IPS-15b (cell line): ENCODE data around the gene CAPN2.

Source experiments
- H3K27me3 ChIP-seq: one replicate; pipeline ENCODE4 v1.6.1; 2013; ENCODE audit warnings: low read length; ENCODE audit not compliant: control insufficient read depth, insufficient read depth
- H3K36me3 ChIP-seq: one replicate; pipeline ENCODE4 v1.6.1; 2013; ENCODE audit warnings: low read length; ENCODE audit not compliant: control insufficient read depth, insufficient read depth
- H3K4me1 ChIP-seq: one replicate; pipeline ENCODE4 v1.6.1; 2013; ENCODE audit warnings: mild to moderate bottlenecking, low read length; ENCODE audit not compliant: control insufficient read depth, insufficient read depth
- H3K4me3 ChIP-seq: one replicate; pipeline ENCODE4 v1.5.1; 2013; ENCODE audit warnings: low read depth, low read length
- H3K9ac ChIP-seq: one replicate; pipeline ENCODE4 v1.6.1; 2013; ENCODE audit warnings: low read depth, mild to moderate bottlenecking, low read length
- H3K9me3 ChIP-seq: one replicate; pipeline ENCODE4 v1.6.1; 2013; ENCODE audit warnings: mild to moderate bottlenecking, low read length; ENCODE audit not compliant: control insufficient read depth, insufficient read depth

The CAPN2 gene

DNA sequence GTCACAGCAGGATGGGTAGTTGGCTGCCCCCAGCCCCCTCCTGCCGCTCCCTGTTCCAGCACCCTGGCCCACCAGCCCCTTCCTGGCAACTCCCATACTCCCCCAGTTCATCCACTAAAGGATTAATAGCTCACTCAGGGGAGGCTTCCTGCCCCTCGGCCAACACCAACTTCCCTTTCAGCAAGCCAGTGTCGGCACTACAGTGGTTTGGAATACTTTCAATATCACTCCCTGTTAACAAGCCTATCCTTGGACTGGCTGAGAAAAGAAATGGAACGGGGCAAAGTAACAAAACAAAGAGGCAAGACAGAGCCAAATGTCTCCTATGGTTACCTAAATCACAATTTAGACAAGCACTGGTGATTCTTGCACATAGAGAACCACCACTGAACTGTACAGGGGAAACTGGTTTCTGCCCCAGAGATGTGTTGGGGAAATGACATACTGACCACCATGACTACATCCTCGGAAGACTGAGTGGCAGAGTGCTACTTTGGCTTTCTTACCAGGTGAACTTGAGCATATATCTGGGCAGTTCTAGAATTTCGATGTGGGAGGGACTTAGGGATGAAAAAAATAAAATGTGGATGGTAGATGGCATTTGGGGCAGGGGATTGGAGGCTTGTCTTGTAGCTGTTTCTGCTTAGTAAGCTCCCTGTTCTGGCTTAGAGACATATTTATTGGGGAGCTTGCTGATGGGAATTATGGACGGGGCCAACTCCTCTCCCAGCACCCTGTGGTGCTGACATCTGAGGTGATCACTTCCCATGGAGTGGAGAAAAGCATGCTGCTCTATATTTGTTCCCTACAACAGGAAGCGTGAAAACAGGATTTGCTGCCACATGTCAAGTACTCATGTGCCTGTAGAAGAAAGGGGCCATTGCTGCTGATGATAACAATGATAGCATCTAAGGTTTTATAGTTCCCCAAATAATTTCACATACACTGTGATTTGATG is 7.1 kb upstream of the CAPN2 start:
- peaks cover 8% of the 10 kb centered on the region for H3K4me1 ChIP-seq

DNA sequence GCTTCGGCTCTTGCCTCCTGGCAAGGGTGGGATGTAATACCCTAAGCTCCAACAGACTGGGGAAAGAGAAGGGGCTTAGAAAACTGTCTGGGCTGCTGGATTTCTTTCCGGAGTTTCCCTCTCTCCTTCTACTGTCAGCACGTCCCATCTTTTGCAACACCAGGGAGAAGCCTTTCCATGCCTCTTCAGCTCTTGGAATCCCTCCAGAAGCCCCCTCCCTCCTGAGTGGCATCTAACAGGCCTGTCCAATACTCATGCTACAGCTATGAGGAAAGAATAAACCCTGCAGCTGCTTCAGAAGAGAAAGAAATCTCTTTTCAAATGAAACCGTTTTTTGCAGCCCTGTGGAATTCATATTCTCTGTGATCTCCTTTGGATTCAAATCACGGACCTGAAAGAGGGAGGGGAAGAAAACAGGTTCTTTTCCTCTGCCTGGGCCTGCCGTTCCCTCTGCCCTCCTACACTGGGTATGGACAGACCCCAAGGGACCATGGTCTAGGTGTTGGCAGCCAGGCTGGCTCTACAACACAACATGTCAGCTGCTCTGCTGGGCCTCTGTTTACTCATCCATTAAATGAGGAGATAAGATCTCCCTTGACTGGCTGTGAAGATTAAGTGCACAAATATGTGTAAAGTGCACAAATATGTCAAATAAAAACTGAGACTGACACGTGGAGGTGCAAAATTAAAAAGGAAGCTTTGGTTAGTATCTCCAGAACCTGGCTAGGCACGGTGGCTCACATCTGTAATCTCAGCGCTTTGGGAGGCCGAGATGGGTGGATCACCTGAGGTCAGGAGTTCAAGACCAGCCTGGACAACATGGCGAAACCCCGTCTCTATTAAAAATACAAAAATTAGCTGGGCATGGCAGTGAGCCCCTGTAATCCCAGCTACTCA is 6.0 kb upstream of the CAPN2 start:
- peaks cover 8% of the 10 kb centered on the region for H3K4me1 ChIP-seq
- H3K36me3 ChIP-seq = no peaks in the 10 kb centered on the region
- peaks cover 5% of the 10 kb centered on the region for H3K27me3 ChIP-seq
- H3K9ac ChIP-seq = no peak overlapping the region
- no peak overlapping the region for H3K4me3 ChIP-seq
- H3K9me3 ChIP-seq = no peaks in the 10 kb centered on the region

More for the DNA sequence above, 7.1 kb upstream of the CAPN2 start:
- no peaks in the 10 kb centered on the region for H3K27me3 ChIP-seq
- H3K9ac ChIP-seq = no peak overlapping the region
- no peaks in the 10 kb centered on the region for H3K9me3 ChIP-seq
- no peak overlapping the region for H3K4me3 ChIP-seq
- no peaks in the 10 kb centered on the region for H3K36me3 ChIP-seq

DNA sequence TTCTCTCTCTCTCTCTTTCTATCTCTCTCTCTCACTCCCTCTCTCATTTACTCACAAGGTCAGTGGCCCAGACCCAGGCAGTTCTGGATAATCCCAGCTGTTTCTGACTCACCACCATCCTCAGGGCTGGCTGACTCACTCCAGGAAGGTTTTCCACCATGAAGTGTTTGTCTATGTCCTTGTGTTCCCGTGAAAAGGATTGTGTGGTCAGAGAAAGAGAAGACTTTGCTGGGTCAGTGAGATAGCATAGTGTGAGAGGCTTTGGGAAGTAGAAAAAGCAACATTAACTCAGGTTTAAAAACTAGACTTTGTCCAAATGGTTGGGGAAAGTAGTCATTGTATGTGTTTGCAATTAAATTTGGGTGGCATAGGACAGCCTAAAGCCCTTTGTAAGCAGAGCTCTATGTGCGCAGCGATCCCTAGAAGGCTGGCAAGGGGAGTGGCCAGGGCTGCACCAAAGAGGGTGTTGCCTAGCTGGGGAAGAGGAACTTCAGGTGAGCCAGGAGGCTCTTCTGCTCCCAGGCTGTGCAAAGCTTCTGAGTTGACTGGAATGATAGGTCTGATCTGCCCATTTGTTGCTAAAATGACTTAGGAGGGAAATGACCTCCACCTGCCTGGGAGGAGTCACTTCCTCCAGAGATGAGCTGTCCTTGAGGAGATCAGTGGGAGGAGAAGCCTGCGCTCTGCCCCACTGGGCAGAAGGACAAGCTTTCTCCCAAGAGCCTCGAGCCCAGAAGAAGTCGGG is 4.9 kb upstream of the CAPN2 start:
- Histone ChIP-seq H3K36me3 (no peaks in the 10 kb centered on the region), H3K4me3 (no peak overlapping the region), H3K9ac (no peak overlapping the region), H3K4me1 (peaks cover 8% of the 10 kb centered on the region), H3K27me3 (peaks cover 8% of the 10 kb centered on the region), H3K9me3 (no peaks in the 10 kb centered on the region)

DNA sequence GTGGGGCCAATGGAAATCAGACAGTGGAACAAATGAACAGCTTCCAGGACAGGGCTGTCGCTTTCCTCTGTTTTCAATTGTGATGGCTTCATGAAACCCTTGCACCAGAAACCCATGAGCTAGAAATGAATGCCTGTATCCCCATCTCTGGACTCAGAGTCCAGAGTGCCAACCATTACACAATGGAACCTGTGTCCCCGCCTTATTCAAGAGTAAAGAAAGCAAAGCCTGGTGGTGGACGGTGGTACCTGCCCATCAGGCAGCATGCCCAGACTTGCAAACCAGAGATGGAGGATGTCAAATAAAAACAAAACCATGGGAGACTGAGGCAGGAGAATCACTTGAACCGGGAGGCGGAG is 4.4 kb upstream of the CAPN2 start:
- Histone ChIP-seq H3K9ac (no peak overlapping the region), H3K9me3 (no peaks in the 10 kb centered on the region), H3K36me3 (no peaks in the 10 kb centered on the region), H3K27me3 (peaks cover 9% of the 10 kb centered on the region), H3K4me3 (no peak overlapping the region), H3K4me1 (peaks cover 8% of the 10 kb centered on the region)

DNA sequence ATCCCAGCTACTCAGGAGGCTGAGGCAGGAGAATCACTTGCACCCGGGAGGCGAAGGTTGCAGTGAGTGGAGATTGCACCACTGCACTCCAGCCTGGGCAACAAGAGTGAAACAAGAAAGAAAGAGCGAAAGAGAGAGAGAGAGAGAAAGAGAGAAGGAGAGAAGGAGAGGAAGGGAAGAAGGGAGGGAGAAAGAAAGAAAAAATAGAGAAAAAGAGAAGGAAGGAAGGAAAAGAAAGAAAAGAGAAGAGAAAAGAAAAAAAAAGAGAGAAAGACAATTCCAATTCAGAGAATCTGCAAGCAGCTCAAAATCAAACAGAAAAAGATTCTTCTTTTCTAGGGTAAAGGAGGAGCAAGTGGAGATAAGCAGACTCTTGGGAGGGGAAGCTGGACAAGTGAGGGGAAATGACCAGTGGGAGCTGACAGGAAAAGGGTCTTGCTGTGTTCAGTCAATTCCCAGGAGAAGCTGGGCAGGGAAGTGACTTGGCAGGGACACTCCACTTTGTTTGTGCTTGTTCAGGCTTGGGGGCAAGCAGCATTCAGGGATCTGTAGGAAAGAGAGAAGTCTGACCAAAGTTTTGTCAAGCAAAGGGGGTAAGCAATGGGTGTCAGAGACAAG is 3.6 kb upstream of the CAPN2 start:
- no peak overlapping the region for H3K4me3 ChIP-seq
- H3K36me3 ChIP-seq = no peaks in the 10 kb centered on the region
- H3K27me3 ChIP-seq = peaks cover 16% of the 10 kb centered on the region
- H3K4me1 ChIP-seq = peaks cover 13% of the 10 kb centered on the region
- H3K9me3 ChIP-seq = no peaks in the 10 kb centered on the region
- H3K9ac ChIP-seq = no peak overlapping the region

DNA sequence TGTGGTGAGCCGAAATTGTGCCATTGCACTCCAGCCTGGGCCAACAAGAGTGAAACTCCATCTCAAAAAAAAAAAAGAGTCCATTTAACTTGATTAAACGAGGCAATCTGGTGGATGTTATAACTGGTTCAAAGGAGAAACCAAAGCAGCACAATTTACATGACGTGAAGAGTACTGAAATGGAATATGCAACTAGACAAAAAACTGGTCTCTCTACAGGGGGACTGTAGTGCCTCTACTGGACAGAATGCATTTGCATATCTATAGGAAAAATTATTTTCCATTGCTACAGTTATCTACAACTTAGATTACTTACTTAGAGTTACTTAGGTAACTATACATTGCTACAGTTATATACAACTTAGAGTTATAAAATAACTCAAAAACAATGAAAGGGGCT is 2.7 kb upstream of the CAPN2 start:
- no peaks in the 10 kb centered on the region for H3K36me3 ChIP-seq
- H3K9me3 ChIP-seq = no peaks in the 10 kb centered on the region
- no peak overlapping the region for H3K9ac ChIP-seq
- H3K4me1 ChIP-seq = peaks cover 14% of the 10 kb centered on the region
- H3K4me3 ChIP-seq = no peak overlapping the region
- H3K27me3 ChIP-seq = peaks cover 24% of the 10 kb centered on the region

DNA sequence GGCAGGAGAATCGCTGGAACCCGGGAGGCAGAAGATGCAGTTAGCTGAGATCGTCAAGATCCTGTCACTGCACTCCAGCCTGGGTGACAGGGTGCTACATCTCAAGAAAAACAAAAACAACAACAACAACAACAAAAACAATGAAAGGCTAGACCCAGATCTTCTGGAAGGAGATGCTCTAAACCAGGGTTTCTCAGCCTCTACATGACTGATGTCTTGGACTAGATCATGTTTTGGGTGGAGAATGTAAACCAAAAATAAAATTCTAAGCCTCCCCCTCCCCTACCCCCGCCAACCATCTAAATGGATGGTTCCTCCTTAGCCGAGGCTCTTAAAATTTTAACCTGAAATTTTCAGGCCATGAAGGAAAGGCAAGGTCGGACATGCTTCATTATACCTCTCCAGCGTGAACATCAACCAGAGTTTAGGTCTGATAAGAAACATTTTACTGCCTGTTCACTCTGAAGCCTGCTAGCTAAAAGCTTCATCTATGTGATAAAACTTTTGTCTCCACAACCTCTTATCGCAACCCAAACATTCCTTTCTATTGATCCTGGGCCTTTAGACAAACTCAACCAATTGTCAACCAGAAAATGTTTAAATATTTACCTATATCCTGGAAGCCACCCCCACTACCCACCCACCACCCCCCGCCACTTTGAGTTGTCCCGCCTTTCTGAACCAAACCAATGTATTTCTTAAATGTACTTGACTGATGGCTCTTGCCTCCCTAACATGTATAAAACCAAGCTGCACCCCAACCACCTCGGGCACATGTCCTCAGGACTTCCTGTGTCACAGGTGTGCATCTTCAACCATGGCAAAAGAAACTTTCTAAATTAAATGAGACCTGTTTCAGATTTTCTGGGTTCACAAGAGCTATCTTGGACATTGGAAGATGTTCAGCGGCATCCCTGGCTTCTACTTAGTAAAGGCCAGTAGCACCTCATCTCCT is 1.9 kb upstream of the CAPN2 start:
- H3K4me3 ChIP-seq = no peak overlapping the region
- no peaks in the 10 kb centered on the region for H3K36me3 ChIP-seq
- no peak overlapping the region for H3K9ac ChIP-seq
- peaks cover 15% of the 10 kb centered on the region for H3K4me1 ChIP-seq
- no peaks in the 10 kb centered on the region for H3K9me3 ChIP-seq
- peaks cover 31% of the 10 kb centered on the region for H3K27me3 ChIP-seq

DNA sequence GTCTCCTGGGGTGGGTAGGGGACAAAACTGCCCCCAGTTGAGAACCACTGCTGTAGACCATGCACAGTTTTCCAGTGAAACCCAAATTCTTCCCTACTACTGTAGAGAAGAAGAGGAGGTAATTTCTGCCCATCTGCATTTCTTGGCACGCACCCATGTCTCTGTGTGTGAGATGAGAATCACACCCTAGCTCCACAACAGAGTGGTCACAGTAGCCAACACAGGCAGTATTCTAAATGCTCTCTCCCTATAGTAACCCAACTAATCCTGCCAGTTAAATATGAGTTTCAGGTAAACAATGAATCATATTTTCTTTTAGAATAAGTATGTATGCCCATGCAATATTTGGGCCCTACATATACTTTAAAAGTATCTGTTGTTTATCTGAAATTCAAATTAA is 1.2 kb upstream of the CAPN2 start:
- H3K36me3 ChIP-seq = no peaks in the 10 kb centered on the region
- H3K4me3 ChIP-seq = no peak overlapping the region
- peaks cover 38% of the 10 kb centered on the region for H3K27me3 ChIP-seq
- H3K4me1 ChIP-seq = peaks cover 16% of the 10 kb centered on the region
- no peak overlapping the region for H3K9ac ChIP-seq
- H3K9me3 ChIP-seq = no peaks in the 10 kb centered on the region

DNA sequence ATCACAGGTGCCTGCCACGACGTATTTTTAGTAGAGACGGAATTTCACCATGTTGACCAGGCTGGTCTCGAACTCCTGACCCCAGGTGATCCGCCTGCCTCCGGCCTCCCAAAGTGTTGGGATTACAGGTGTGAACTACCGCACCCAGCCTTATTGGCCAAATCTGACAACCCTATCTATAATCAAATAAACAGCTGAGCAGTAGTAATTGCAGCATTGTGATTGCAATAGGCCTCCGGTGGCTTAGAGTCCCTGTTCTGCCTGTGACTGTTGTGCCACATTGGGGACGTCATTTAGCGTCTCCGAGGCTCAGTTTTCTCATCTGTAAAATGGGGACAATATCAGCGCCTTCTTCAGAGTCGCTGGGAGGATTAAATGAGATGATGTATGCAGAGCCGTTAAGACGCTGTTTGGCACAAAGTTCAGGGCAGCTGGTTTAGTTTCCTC is 569 bp upstream of the CAPN2 start:
- H3K9ac ChIP-seq = no peak overlapping the region
- H3K36me3 ChIP-seq = no peaks in the 10 kb centered on the region
- peak overlapping the region; percentile 14 for H3K4me3 ChIP-seq
- no peaks in the 10 kb centered on the region for H3K9me3 ChIP-seq
- peaks cover 16% of the 10 kb centered on the region for H3K4me1 ChIP-seq
- peaks cover 40% of the 10 kb centered on the region for H3K27me3 ChIP-seq

DNA sequence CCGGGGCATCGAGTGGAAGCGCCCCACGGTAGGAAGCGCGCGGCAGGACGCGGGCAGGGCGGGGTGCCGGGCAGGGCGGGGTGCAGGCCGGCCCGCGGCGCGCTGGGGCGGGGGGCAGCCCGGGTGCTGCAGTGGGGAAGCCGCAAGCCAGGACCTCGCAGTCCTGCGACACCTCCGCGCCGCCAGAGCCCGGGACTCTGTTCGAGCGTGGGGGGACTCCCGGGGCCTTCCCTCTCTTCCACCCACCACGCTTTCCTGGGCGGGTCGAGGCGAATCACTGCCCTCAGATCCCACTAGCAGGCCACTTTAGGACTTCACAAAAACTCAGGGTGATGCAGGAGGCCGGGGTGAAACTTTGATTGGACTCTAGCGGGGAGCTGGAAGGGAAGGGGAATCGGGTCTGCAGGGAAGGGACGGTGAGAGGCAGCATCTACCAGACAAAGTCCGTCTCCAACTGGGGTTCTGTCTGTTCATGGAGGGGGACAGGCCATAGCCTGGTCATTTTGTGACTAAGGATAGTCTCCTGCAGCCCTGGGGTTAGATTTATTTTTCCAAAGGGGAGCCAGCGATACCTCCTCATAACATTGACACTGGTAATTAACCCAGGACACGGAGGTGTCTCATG is 623 bp downstream of the CAPN2 start:
- Histone ChIP-seq H3K36me3 (no peaks in the 10 kb centered on the region), H3K4me3 (peak overlapping the region; percentile 68), H3K27me3 (peaks cover 52% of the 10 kb centered on the region), H3K9me3 (no peaks in the 10 kb centered on the region), H3K9ac (peak overlapping the region; percentile 60), H3K4me1 (peaks cover 9% of the 10 kb centered on the region)
